NCI-H2227 (cell line): ENCODE data around the gene MSMB.
"Not testable (repeated sequence)": the region's sequence is repeated elsewhere in the genome, so short reads cannot be mapped to it uniquely, and the experiment has no call there.

Source experiments
- DNase-seq: peaks from one replicate; lab custom pipeline; 2025; ENCODE audit not compliant: unreplicated experiment; lab: John Stamatoyannopoulos, UW

MSMB gene, protein sequence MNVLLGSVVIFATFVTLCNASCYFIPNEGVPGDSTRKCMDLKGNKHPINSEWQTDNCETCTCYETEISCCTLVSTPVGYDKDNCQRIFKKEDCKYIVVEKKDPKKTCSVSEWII

GRCh38 chr10:46046261-46046660, at the start of gene MSMB:
MSMB (minus strand) TSS chr10:46046269; CDS start chr10:46046237, 32 bp downstream.
- no peak for DNase-seq

GRCh38 chr10:46094931-46095750, 49.1 kb upstream of the MSMB start:
- DNase-seq: no peak

DNA sequence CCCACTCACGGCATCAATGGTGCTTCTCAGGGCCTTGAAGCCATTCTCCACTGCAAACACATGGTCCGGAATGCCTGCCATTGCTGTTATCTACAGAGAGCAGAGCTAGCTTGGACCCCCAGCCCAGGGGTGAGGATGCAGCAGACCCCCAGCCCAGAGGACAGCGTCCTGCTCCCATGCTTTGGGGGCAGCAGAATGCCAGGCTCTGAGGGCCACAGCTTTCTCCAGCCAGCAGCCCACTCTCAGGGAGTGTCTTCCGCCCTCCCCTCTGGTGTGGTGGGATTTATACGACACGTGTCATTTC, 48.1 kb upstream of the MSMB start:
- no peak for DNase-seq

GRCh38 chr10:46093316-46094196, 47.5 kb upstream of the MSMB start:
- not testable (repeated sequence) for DNase-seq

GRCh38 chr10:46092524-46093081, 46.5 kb upstream of the MSMB start:
- DNase-seq: no peak

DNA sequence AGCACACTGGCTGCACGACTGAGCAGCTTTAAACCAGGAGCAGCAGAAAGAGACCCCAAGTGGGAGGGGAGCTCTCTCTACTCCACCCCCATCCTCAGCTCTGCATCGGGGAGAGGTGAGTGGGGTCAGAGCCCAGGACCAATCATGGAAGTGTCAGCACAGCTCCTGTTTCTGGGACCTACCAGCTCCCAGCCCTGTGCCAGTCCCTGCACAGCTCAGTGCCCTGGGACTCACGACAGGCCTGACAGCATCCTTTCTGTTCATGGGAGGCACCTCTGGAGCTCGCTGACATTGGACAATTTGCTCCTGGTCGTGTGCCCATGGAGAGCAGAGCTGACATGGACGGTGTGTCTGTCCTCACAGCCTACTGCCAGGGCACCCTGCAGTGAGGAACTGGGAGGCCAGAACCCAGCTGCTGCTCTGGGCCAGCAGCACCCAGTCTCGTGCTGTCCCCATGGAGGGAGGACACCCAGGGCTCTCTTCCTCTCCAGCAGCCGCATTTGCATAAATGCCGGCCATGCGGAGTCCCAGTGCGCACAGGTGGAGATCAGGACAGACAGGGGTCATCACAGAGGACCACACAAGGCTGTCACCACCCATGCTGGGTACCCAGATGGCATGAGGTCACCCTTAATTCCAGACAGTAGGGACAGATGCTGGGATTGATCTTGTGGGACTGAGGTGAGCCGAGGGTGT, 45.9 kb upstream of the MSMB start:
- no peak for DNase-seq

GRCh38 chr10:46091080-46091827, 45.2 kb upstream of the MSMB start:
- DNase-seq: no peak

DNA sequence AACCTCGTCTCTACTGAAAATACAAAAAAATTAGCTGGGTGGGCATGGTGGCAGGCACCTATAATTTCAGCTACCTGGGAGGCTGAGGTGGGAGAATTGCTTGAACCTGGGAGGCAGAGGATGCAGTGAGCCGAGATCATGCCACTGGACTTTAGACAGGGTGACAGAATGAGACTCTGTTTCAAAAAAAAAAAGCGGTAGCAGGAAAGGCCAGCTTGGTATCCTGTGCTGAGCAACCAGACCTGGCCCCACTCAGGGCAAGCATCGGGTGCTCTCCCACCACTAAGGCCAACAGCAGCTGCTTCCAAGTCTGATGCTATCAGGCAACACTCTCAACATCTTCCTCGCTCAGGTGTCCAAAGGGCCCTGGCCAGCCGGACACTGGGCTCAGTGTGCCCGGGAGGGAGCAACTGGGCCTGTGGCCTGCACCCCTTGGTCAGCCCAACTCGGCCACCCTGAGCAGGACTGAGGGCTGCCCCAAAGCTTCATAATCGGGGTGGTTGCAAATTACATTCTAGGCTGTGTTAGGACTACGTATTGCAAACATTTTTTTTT, 44.3 kb upstream of the MSMB start:
- no peak for DNase-seq

GRCh38 chr10:46087381-46087780, 41.3 kb upstream of the MSMB start:
- DNase-seq: not testable (repeated sequence)

GRCh38 chr10:46084321-46085165, 38.5 kb upstream of the MSMB start:
- no peak for DNase-seq

- DNase-seq: no peak
Observed at GRCh38 chr10:46080886-46081285, 34.8 kb upstream of the MSMB start.

DNA sequence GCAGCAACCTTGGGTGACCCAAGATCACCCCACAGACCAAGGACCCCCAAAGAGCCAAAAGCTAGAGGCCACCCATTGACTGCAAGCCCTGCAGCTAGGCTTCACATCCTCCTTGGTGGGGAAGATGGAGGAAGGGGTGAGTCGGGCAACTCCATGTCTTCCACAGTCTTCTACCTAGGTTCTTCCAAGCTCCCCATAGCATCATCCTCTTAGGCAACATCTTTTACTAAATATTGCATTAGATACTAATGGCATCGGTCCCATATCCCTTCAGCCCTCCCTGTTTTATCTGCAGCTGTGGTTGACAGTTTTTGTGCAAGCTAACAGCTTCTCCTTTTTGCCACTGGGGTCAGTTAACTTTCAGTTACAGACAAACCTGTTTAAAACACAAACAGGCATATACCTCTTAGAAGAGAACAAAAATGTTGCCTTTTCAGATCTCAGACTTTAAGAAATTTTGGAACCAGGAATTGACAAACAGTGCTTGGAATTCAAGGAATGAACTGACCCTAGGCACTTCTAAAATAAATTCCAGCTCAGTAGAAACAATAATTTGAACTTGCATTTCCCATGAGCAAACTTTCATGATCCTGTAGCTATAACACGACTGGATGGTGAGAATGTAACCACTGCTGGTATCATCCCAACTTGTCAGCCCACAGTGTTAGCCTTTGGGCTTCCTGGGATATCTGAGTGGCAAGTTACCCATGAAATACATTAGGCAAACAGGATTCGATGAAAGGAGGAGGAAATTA, 33.9 kb upstream of the MSMB start:
- no peak for DNase-seq

DNA sequence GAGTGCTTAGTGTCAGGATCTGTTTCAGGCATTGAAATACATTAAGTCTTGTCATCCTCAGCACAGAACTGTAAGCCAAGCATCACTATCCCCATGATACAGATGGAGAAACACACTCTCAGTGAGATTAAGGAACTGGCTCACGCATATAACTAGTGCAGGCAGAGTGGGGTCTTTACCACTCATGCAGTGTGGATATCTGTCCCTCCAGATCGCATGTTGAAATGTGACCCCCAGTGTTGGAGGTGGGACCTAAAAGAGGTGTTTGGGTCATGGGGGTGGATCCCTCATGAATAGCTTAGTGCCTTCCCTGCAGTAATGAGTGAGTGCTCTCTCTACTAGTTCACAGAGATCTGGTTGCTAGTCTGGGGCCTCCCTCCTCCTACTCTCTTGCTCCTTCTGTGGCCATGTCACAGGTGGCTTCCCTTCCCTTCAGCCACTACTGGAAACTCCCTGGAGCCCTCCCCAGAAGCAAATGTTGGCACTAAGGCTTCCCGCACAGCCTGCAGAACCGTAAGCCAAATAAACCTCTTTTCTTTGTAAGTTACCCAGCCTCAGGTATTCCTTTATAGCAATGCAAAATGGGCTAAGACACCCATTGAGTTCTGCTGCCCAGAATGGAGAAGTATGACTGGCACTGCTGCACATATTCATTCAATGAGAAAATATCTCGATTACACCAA, 31.8 kb upstream of the MSMB start:
- DNase-seq: no peak

- DNase-seq: no peak
Observed at GRCh38 chr10:46077141-46077554, 31.1 kb upstream of the MSMB start.

GRCh38 chr10:46075869-46076268, 29.8 kb upstream of the MSMB start:
- no peak for DNase-seq

DNA sequence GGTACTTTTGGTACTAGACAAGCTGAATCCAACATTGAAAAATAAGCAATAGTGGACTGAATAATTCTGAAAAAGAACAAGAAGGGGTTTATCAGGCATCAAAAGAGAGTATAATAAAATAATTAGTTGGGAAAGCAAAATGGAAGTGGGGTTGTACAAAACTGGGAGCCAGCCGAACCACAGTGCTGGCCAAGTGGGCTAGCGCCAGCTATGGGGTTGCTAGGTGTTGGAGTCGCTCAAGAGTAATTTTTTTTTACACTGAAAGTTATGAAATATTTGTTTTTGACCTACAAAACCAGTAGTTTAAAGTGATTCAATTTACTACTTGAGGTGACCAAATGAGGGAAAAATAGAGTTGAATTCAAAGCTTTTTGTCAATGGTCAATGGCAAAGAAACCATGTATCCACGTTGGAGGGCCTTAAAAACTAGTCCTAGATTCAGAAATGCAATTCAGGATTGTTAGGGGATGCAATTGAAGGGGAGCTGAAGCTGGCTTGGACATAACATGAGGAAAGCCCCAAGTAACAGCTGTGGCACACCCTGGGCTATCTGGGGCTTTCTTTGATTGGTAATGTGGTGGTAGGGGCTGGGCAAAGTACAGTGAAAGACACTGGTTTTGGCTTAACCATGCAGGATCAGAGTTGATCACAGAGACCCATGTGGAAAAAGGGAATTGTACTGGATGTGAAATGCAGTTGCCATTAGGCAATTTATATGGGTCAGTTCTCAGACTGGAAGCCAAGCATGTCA, 28.3 kb upstream of the MSMB start:
- DNase-seq: no peak

DNA sequence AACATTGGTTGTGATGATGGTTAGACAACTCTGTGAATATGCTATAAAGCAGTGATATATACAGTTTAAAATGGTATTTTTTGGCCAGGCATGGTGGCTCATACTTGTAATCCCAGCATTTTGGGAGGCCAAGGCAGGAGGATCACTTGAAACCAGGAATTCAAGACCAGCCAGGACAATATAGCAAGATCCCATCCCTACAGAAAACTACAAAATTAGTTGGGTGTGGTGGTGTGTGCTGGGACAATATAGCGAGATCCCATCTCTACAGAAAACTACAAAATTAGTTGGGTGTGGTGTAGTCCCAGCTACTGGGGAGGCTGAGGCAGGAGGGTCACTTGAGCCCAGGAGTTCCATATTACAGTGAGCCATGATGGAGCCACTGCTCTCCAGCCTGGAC, 27.5 kb upstream of the MSMB start:
- DNase-seq: no peak
